ENCODE measurements around the gene SLC6A1.

- TF ChIP-seq GATA2 (IDR thresholded peaks at IDR 0.05; ENCODE audit: low read depth, low read length) (no peak), GATA3 (IDR thresholded peaks at IDR 0.05; ENCODE audit: low read depth, low read length) (no peak)
These were observed 96.3 kb downstream of the SLC6A1 start for GRCh38 chr3:11088831-11089230.
